ENCODE results near the gene RBMS3.

- TF ChIP-seq POLR2A (IDR thresholded peaks at IDR 0.05): no peak
- TF ChIP-seq CTCF (IDR thresholded peaks at IDR 0.05): no peak
These were observed 599.9 kb downstream of the RBMS3 start for GRCh38 chr3:29880809-29881208.
